ENCODE measurements around the gene NAXD.

DNA sequence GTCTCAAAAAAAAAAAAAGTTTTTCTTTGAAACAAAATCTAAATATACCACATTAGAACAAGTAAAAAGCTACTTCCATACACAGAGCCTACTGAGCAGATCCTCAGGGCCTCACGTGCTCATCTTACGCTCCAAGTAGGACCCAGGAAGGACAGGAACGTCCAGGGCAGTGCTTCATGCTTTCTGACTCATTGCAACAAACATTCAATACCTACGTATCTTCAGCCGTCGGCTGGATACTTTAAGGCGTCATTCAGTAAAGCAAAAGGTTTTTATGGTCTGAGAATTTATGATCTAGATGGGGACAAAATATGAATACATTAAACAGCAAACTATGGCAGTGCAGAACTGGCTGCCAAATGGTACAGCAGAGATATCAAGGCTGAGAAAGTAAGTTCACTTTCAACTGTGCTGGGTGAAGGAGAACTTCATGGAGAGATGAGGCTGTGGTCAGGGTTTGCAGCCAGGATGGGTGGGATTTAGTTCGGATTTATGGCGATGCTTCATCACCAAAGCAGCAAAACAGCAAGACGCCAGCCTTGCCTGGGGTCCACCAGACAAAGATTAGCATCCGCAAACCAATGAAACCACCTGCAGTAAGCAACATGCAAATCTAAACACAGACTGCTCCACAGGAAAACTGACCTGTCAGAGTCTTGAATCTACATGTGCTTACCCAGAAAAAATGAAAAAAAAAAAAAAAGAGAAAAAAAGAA is 70.1 kb downstream of the NAXD start:
- TF ChIP-seq, protein P1, sequence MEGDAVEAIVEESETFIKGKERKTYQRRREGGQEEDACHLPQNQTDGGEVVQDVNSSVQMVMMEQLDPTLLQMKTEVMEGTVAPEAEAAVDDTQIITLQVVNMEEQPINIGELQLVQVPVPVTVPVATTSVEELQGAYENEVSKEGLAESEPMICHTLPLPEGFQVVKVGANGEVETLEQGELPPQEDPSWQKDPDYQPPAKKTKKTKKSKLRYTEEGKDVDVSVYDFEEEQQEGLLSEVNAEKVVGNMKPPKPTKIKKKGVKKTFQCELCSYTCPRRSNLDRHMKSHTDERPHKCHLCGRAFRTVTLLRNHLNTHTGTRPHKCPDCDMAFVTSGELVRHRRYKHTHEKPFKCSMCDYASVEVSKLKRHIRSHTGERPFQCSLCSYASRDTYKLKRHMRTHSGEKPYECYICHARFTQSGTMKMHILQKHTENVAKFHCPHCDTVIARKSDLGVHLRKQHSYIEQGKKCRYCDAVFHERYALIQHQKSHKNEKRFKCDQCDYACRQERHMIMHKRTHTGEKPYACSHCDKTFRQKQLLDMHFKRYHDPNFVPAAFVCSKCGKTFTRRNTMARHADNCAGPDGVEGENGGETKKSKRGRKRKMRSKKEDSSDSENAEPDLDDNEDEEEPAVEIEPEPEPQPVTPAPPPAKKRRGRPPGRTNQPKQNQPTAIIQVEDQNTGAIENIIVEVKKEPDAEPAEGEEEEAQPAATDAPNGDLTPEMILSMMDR (IDR thresholded peaks at IDR 0.05), result no peak
- TF ChIP-seq, protein P2, sequence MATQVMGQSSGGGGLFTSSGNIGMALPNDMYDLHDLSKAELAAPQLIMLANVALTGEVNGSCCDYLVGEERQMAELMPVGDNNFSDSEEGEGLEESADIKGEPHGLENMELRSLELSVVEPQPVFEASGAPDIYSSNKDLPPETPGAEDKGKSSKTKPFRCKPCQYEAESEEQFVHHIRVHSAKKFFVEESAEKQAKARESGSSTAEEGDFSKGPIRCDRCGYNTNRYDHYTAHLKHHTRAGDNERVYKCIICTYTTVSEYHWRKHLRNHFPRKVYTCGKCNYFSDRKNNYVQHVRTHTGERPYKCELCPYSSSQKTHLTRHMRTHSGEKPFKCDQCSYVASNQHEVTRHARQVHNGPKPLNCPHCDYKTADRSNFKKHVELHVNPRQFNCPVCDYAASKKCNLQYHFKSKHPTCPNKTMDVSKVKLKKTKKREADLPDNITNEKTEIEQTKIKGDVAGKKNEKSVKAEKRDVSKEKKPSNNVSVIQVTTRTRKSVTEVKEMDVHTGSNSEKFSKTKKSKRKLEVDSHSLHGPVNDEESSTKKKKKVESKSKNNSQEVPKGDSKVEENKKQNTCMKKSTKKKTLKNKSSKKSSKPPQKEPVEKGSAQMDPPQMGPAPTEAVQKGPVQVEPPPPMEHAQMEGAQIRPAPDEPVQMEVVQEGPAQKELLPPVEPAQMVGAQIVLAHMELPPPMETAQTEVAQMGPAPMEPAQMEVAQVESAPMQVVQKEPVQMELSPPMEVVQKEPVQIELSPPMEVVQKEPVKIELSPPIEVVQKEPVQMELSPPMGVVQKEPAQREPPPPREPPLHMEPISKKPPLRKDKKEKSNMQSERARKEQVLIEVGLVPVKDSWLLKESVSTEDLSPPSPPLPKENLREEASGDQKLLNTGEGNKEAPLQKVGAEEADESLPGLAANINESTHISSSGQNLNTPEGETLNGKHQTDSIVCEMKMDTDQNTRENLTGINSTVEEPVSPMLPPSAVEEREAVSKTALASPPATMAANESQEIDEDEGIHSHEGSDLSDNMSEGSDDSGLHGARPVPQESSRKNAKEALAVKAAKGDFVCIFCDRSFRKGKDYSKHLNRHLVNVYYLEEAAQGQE (IDR thresholded peaks at IDR 0.05; ENCODE audit: insufficient read depth in 1 of 2, low read depth in 2 of 2, low read length in 1 of 2), result no peak
- TF ChIP-seq POLR2AphosphoS5 (IDR thresholded peaks at IDR 0.05; ENCODE audit: low read depth, low read length) (no peak), SIN3A (IDR thresholded peaks at IDR 0.05; ENCODE audit: borderline replicate concordance, insufficient read depth, low read depth, low read length) (no peak), TCF7L2 (IDR thresholded peaks at IDR 0.05; ENCODE audit: low read depth, low read length) (no peak)

All from Panc1 (cell line).